Tibial nerve (tissue), 4 donors: ENCODE measurements around the gene LAIR1.

Source experiments
- EP300 ChIP-seq, 2 donors: sonication (generic); formaldehyde crosslinking; IDR thresholded peaks; one replicate each; pipeline ENCODE4 v1.6.1; 2017; ENCODE audit warnings: antibody characterized with exemption in 2 of 2, mild to moderate bottlenecking in 1 of 2
- POLR2A ChIP-seq, 2 donors: fragments of 450-650 bp; IDR thresholded peaks; one replicate each; pipeline ENCODE4 v1.6.1; 2017; ENCODE audit warnings: antibody characterized with exemption in 2 of 2, mild to moderate bottlenecking in 2 of 2, moderate library complexity in 2 of 2
- TF ChIP-seq, protein P1 (sequence below), 5 experiments: fragments of 200-600 bp in 3 of 5; fragments of 450-650 bp in 2 of 5; sonication (generic) in 3 of 5; IDR thresholded peaks; one replicate each; pipeline ENCODE4 v1.5.1; 2016 to 2019; ENCODE audit warnings: antibody characterized with exemption in 5 of 5, mild to moderate bottlenecking in 3 of 5, moderate library complexity in 2 of 5

DNA sequence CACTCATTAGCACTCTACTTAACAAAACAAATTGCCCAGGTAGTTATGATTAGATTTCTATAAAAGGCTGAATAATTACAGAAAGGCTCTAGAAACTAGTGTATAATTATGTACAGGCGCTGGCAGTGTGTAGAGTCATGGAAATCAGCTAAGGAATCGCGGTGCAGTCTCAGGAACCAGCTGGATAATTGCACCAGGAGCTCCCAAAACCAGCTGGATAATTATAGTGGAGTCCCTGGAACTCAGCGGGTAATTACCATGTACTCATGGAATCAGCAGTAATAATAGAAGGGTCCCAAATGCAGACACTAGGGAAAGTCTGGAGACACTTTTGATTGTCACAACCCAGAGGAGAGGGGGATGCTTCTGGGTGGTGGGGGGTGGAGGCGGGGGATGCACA, 27.4 kb upstream of the LAIR1 start:
- TF ChIP-seq, protein P1, sequence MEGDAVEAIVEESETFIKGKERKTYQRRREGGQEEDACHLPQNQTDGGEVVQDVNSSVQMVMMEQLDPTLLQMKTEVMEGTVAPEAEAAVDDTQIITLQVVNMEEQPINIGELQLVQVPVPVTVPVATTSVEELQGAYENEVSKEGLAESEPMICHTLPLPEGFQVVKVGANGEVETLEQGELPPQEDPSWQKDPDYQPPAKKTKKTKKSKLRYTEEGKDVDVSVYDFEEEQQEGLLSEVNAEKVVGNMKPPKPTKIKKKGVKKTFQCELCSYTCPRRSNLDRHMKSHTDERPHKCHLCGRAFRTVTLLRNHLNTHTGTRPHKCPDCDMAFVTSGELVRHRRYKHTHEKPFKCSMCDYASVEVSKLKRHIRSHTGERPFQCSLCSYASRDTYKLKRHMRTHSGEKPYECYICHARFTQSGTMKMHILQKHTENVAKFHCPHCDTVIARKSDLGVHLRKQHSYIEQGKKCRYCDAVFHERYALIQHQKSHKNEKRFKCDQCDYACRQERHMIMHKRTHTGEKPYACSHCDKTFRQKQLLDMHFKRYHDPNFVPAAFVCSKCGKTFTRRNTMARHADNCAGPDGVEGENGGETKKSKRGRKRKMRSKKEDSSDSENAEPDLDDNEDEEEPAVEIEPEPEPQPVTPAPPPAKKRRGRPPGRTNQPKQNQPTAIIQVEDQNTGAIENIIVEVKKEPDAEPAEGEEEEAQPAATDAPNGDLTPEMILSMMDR (IDR thresholded peaks at IDR 0.05), result no peak
- TF ChIP-seq POLR2A (IDR thresholded peaks at IDR 0.05) (no peak), EP300 (IDR thresholded peaks at IDR 0.05) (no peak)
